Peyer's patch (tissue), 4 donors: ENCODE measurements around the gene COL23A1. TPM values are rescaled to one million over a fixed set of nuclear protein-coding genes. Genes with fewer than 3 reads are reported as not detected.
A peak's percentile ranks its signal among the peaks of the same experiment; 100 is the strongest.

Experiments used
- DNase-seq, 3 donors: peaks; one replicate each; pipeline ENCODE4 v3.0.0-alpha.2; 2017 to 2019
- H3K27ac ChIP-seq, 4 donors: fragments of 200-600 bp; sonication (generic); one replicate each; pipeline ENCODE4 v1.5.1; 2016 to 2019
- H3K27me3 ChIP-seq, 2 donors: fragments of 200-600 bp; sonication (generic); one replicate each; pipeline ENCODE4 v1.5.1; 2019
- H3K36me3 ChIP-seq, 3 donors: fragments of 200-600 bp; sonication (generic); one replicate each; pipeline ENCODE4 v1.5.1; 2016 to 2019
- H3K4me1 ChIP-seq, 4 donors: fragments of 200-600 bp; sonication (generic); one replicate each; pipeline ENCODE4 v1.5.1; 2016 to 2019
- H3K4me3 ChIP-seq, 4 donors: fragments of 200-600 bp; sonication (generic); 1 replicate in 3 of 4; 2 replicates in 1 of 4; pipeline ENCODE4 v1.5.1; 2016 to 2019; ENCODE audit warnings: mild to moderate bottlenecking in 1 of 4
- H3K9me3 ChIP-seq, 4 donors: fragments of 200-600 bp; sonication (generic); one replicate each; pipeline ENCODE4 v1.5.1; 2016 to 2019; ENCODE audit warnings: mild to moderate bottlenecking in 1 of 4
- CTCF ChIP-seq, 6 experiments: fragments of 450-650 bp in 4 of 6; fragments of 200-600 bp in 2 of 6; sonication (generic) in 1 of 6; IDR thresholded peaks; one replicate each; pipeline ENCODE4 v1.5.1; 2017 to 2019; ENCODE audit warnings: antibody characterized with exemption in 6 of 6, mild to moderate bottlenecking in 3 of 6, moderate library complexity in 1 of 6
- POLR2A ChIP-seq, 2 donors: fragments of 450-650 bp; IDR thresholded peaks; one replicate each; pipeline ENCODE4 v1.5.1; 2017; ENCODE audit warnings: antibody characterized with exemption in 2 of 2, mild to moderate bottlenecking in 2 of 2, moderate library complexity in 2 of 2
- total RNA-seq, 4 donors: library from RNA; depleted of rRNA; stranded (reverse); fragments of >200 nt; gene quantifications; one replicate each; pipeline ENCODE4 v1.1.0, GENCODE V29; 2016

COL23A1 gene
- total RNA-seq, 4 donors from 2014 or later = 0.57 to 5.8 (median 1.2) TPM; not detected in 1

GRCh38 chr5:178445534-178445933 is 144.7 kb downstream of the COL23A1 start:
- no peaks in the 10 kb centered on the region for H3K27me3 ChIP-seq
- no peaks in the 10 kb centered on the region for H3K36me3 ChIP-seq
- no peak overlapping the region for H3K27ac ChIP-seq
- no peaks in the 10 kb centered on the region for H3K9me3 ChIP-seq
- H3K4me1 ChIP-seq = no peaks in the 10 kb centered on the region
- DNase-seq = no peak
- TF ChIP-seq CTCF (IDR thresholded peaks at IDR 0.05) (no peak), POLR2A (IDR thresholded peaks at IDR 0.05) (no peak)
- no peak overlapping the region for H3K4me3 ChIP-seq

DNA sequence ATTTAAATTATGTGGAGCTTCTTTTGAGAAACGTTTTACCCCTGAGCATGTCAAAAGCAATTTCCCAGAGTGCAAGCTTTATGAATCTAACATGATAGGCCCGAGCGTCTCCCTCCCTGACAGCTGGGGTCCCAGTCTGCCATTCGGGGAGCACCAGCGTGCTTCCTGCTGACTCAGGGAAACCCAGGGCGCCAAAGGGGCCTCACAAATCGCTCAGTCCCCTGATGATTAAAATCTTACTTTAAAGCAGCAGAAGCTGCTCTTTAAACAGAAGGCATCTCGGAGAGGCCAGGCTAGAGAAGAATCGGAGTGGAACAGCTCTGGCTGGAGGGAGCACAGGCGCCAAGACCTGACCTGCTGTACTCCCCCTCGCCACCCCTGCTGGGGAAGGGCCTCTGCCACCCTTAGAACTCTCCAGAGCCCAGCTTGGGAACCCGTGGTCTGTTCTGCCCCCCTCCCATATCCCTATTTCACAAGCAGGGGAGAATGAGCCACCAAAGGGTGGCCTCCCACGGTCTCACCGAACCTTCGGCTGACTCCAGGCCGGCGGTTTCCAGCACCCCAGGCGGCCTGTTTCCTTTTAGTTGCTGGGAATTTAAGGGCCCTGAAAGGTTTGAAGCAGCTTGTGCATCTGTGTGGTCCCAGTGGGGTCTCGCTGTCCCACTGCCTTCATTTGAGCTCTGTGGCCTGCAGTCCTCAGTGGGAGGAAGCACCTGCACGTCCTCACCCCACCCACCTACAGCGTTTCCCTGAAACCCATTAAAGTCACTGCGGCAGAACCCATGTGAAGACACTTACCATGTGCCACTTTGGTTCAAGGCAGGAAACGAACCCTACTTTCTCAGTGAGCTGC is 147.6 kb downstream of the COL23A1 start:
- Histone ChIP-seq H3K27ac (no peak overlapping the region), H3K9me3 (no peaks in the 10 kb centered on the region), H3K27me3 (no peaks in the 10 kb centered on the region), H3K4me1 (no peaks in the 10 kb centered on the region), H3K36me3 (no peaks in the 10 kb centered on the region), H3K4me3 (no peak overlapping the region)
- TF ChIP-seq POLR2A (IDR thresholded peaks at IDR 0.05) = no peak
- no peak for TF ChIP-seq CTCF (IDR thresholded peaks at IDR 0.05)
- DNase-seq = no peak

GRCh38 chr5:178441486-178442270 is 148.5 kb downstream of the COL23A1 start:
- Histone ChIP-seq H3K9me3 (no peaks in the 10 kb centered on the region), H3K27ac (no peak overlapping the region), H3K4me3 (no peak overlapping the region), H3K36me3 (no peaks in the 10 kb centered on the region), H3K27me3 (no peaks in the 10 kb centered on the region), H3K4me1 (no peaks in the 10 kb centered on the region)
- no peak for TF ChIP-seq POLR2A (IDR thresholded peaks at IDR 0.05)
- no peak for TF ChIP-seq CTCF (IDR thresholded peaks at IDR 0.05)
- DNase-seq = peak in 1 of 3 donors; percentile 34

- no peak overlapping the region for H3K27ac ChIP-seq
- DNase-seq = peak in 1 of 3 donors; percentile 15
- H3K9me3 ChIP-seq = no peaks in the 10 kb centered on the region
- H3K4me3 ChIP-seq = no peak overlapping the region
- no peaks in the 10 kb centered on the region for H3K36me3 ChIP-seq
- no peak for TF ChIP-seq POLR2A (IDR thresholded peaks at IDR 0.05)
- no peak for TF ChIP-seq CTCF (IDR thresholded peaks at IDR 0.05)
- H3K27me3 ChIP-seq = no peaks in the 10 kb centered on the region
- H3K4me1 ChIP-seq = no peaks in the 10 kb centered on the region
Observed at GRCh38 chr5:178440181-178440580, 150.0 kb downstream of the COL23A1 start.

GRCh38 chr5:178439493-178440180 is 150.6 kb downstream of the COL23A1 start:
- no peak for DNase-seq
- H3K27ac ChIP-seq = no peak overlapping the region
- no peaks in the 10 kb centered on the region for H3K4me1 ChIP-seq
- H3K36me3 ChIP-seq = no peaks in the 10 kb centered on the region
- TF ChIP-seq POLR2A (IDR thresholded peaks at IDR 0.05) (no peak), CTCF (IDR thresholded peaks at IDR 0.05) (no peak)
- no peak overlapping the region for H3K4me3 ChIP-seq
- no peaks in the 10 kb centered on the region for H3K9me3 ChIP-seq
- no peaks in the 10 kb centered on the region for H3K27me3 ChIP-seq
